ENCODE measurements around the gene CADM2.

Gene CADM2

GRCh38 chr3:86046436-86047136 lies 1087.8 kb downstream of the CADM2 start:
- no peak for DNase-seq

- no peak for DNase-seq
These were observed 1088.4 kb downstream of the CADM2 start for GRCh38 chr3:86047161-86047560.

DNA sequence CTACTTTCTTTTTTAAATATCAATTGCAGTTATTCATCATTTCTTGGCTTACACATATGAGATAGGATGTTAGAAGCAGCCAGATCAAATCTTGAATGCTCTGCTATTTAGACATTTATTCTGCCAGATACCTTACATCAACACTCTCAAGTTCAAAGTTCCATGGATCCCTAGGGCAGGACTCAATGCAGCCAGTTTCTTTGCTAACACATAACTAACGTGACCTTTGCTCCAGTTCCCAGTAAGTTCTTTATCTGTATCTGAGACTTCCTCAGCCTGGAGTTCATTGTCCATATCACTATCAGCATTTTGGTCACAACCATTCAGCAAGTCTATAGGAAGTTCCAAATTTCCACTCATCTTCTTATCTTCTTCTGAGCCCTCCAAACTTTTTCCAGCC lies 1092.3 kb downstream of the CADM2 start:
- no peak for DNase-seq

DNA sequence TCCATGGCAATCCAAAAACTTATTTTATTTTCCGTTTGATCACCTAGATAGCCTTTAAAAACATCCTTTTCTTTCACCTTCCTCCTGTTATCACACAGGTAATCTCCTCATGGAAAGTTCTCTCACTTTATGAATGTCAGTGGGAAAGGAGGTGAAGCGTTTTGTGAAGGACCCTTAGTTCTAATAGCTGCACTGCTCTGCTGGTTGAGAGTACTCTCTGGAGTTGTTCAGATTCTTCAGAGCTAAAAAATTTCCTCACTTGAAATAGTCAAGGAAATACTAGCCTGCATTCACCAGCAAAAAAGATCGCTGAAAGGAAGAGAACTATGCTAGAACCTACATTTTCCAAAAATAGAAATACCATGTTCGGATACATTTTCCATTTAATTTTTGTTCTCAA lies 1097.2 kb downstream of the CADM2 start:
- no peak for DNase-seq

- no peak for DNase-seq
These were observed 1098.2 kb downstream of the CADM2 start for GRCh38 chr3:86056962-86057361.

DNA sequence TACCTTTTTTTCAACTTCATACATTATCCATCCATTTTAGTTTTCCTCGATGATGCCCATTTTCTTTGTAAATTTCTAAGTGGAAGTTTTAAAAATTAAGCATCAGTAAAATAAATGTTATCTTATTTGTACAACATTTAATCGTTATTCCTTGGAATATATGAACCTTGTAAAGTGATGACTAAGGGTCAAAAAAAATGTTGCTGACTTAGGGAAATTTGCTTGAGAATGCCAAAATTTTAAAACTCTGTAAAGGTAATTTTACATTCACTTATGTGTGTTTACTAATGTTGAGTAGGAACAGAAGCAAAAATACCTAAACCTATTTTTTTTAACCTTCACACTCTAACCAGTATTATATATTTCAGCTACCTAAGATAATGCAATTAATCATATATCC lies 1115.0 kb downstream of the CADM2 start:
- no peak for DNase-seq

- DNase-seq, result no peak
These were observed 1128.5 kb downstream of the CADM2 start for GRCh38 chr3:86087160-86087871.

GRCh38 chr3:86104154-86104553 lies 1145.4 kb downstream of the CADM2 start:
- DNase-seq, result no peak

GRCh38 chr3:86109434-86109833 lies 1150.6 kb downstream of the CADM2 start:
- DNase-seq, result no peak
